H1 (cell line): ENCODE results near the gene RAPGEF1.

Source experiments
- CTCF ChIP-seq, 3 experiments: IDR thresholded peaks; 1 replicate in 2 of 3; 2 replicates in 1 of 3; pipeline versions ENCODE4 v1.5.1 to v1.6.1; 2011; ENCODE audit warnings: low read length in 3 of 3, mild to moderate bottlenecking in 3 of 3, inconsistent platforms in 2 of 3, low read depth in 1 of 3, moderate library complexity in 1 of 3; ENCODE audit not compliant: insufficient read depth in 1 of 3; ENCODE audit errors: control extremely low read depth in 1 of 3
- EP300 ChIP-seq, 2 experiments: IDR thresholded peaks; 1 replicate in 1 of 2; 2 replicates in 1 of 2; pipeline ENCODE4 v1.6.1; 2011 to 2012; ENCODE audit warnings: low read depth in 2 of 2, low read length in 2 of 2, mild to moderate bottlenecking in 2 of 2, borderline replicate concordance in 1 of 2, inconsistent platforms in 1 of 2, moderate library complexity in 1 of 2
- EZH2 ChIP-seq: fragments of 200-600 bp; sonication (generic); IDR thresholded peaks from 2 replicates; pipeline ENCODE4 v1.7.1; 2012; ENCODE audit warnings: low read depth, mild to moderate bottlenecking, moderate library complexity, low read length, inconsistent platforms; ENCODE audit not compliant: severe bottlenecking
- TF ChIP-seq, protein P1 (sequence below): IDR thresholded peaks from 2 replicates; pipeline ENCODE4 v1.6.1; 2011; ENCODE audit warnings: low read depth, mild to moderate bottlenecking, low read length; ENCODE audit not compliant: insufficient read depth

- TF ChIP-seq, protein P1, sequence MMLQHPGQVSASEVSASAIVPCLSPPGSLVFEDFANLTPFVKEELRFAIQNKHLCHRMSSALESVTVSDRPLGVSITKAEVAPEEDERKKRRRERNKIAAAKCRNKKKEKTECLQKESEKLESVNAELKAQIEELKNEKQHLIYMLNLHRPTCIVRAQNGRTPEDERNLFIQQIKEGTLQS = no peak
- TF ChIP-seq EZH2 (no peak), EP300 (IDR thresholded peaks at IDR 0.05; ENCODE audit: borderline replicate concordance in 1 of 2, low read depth in 2 of 2, low read length in 2 of 2) (no peak), CTCF (IDR thresholded peaks at IDR 0.05; ENCODE audit: control extremely low read depth in 1 of 3, insufficient read depth in 1 of 3, low read depth in 1 of 3, low read length in 3 of 3) (no peak)
These were observed 16.2 kb downstream of the RAPGEF1 start for GRCh38 chr9:131723632-131724031.
